Activated CD4-positive, alpha-beta T cell treated with anti-CD3 and anti-CD28 coated beads for 4 hours (primary cell): Measurements from ENCODE around the gene SLC9A9.
"Not testable (repeated sequence)": the region's sequence is repeated elsewhere in the genome, so short reads cannot be mapped to it uniquely, and the experiment has no call there.

Experiments
- DNase-seq, 2 donors: peaks; one replicate each; pipeline ENCODE4 v3.0.0-alpha.2; 2020

Gene SLC9A9

DNA sequence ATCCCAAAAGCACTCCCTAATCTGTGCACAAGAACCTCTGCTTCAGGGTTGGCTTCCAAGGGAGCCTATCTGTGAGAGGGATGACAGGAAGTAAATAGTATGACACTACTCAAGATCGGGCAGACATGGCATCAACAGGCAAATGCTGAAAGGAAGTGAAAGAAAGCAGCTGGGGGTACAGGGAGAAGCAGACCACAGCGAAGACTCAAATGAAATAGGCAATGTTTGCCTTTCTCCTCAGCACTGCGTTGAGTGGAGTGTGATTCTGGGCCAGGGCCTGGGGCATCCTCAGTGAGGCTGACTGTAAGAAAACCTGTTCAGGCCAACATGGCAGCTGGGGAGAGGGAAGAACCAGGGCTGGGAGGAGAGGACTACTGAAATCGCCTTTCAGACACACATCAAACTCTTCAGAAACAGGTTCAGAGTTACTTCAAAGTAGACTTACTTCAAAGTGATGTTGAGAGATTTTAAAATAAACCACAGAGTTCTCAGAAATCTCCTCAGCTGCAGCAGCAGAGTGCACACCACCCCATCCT lies 96.6 kb downstream of the SLC9A9 start:
- DNase-seq, result peak in 1 of 2 donors; percentile 6

DNA sequence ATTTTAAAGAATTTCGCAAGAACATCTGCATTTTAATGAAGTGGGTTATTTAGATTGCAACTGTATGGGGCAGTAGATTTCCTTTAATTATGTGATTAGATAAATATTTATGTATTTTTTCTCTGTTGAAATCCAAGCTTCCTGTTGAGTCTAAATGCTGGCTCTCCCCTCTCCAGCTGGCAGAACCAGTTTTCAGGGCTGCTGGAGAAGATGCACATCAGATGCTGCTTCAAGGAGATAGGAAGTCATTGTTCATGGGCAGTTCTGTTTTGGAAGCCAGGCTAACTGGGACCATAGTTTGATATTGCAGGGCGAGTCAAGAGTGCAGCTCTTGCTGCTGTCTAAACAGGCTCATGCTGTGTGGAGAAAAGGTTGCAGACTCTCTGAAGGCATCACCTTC lies 97.4 kb downstream of the SLC9A9 start:
- no peak for DNase-seq

DNA sequence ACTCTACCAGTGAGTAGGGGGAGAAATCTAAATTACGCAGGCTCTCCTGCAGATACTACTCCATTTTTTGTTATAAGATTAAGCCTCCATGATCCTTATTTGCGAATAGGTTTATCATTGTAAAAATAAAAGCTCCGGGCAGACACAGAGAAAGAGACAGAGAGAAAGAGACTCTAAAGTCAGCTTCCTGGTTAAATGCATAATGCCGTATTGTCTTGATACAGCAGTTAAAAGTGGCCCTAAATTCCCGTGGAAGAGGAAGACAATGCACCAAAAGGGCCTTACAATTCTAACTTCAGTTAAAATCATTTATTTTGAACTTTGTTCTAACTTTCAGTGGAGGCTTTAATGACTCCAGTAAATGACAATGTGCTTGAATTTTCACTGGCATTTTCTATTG lies 98.3 kb downstream of the SLC9A9 start:
- DNase-seq, result no peak

- DNase-seq, result no peak
Observed at GRCh38 chr3:143737065-143737464, 111.2 kb downstream of the SLC9A9 start.

GRCh38 chr3:143736205-143736997 lies 111.9 kb downstream of the SLC9A9 start:
- DNase-seq, result no peak

DNA sequence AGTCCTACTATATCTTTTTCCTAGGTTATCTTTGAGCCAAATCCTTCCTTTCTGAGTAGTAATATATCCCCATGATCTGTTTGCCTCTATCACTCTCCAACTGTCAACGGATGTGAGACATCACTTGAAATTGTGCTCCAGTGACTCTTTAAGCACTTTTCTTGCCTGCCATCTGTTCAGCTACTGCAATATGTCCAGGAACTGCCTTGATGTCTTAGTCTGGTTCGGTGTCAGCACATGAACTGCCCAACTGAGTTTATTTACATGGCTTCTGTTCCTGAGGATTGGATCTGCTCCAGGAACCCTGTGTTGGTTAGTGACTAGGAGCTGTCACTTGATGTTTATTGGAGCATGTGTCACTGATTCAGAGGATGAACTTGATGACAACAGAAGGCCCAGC lies 116.5 kb downstream of the SLC9A9 start:
- no peak for DNase-seq

- DNase-seq, result no peak
Observed at GRCh38 chr3:143731320-143731719, 116.9 kb downstream of the SLC9A9 start.

GRCh38 chr3:143727391-143727790 lies 120.9 kb downstream of the SLC9A9 start:
- DNase-seq, result no peak

- no peak for DNase-seq
Observed at GRCh38 chr3:143726727-143727126, 121.5 kb downstream of the SLC9A9 start.

GRCh38 chr3:143720381-143720780 lies 127.9 kb downstream of the SLC9A9 start:
- DNase-seq, result no peak

GRCh38 chr3:143718463-143718862 lies 129.8 kb downstream of the SLC9A9 start:
- DNase-seq, result no peak

GRCh38 chr3:143716731-143717130 lies 131.5 kb downstream of the SLC9A9 start:
- DNase-seq, result no peak

- DNase-seq, result no peak
Observed at GRCh38 chr3:143712522-143712921, 135.7 kb downstream of the SLC9A9 start.

DNA sequence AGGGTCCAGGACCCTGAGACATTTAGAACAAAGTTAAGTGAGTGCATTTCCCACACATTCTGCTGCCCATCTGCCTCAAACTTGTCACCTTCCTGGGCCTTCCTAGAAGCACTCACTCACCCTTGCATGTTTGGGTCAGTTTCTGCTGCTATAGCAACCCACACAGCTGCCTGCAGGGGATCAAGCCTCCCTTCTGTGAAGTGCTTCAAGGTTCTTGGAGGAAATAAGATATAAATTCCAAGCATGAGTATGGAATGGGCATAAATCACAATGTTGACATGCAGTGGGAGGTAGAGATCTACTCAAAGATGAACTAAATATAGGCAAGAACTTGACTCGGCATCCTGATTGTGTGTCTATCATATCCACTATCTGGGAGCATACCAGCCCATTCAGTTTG lies 140.4 kb downstream of the SLC9A9 start:
- no peak for DNase-seq

DNA sequence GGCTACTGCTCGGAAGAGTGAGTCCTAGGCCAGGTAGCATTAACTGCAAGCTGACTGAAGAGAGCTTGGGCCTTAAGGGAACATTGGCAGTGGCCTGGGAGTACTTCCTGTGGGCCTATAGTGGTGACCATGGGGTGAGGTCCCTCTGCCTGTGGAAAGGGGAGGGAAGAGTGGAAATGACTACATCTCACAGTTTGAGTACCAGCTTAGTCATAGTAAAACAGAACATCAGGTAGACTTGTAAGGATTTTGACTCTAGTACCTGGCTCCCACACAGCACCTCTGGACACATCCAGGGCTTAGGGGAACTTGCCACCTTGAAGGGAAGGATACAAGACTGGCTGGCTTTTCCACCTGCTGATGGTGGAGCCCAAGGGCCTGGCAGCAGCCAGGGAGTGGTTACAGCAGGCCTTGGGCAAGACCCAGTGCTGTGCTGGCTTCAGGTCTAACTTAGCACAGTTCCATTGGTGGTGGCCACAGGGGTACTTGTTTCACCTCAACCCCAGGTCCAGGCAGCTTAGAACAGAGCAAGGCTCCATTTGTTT lies 147.8 kb downstream of the SLC9A9 start:
- no peak for DNase-seq

- DNase-seq, result no peak
Observed at GRCh38 chr3:143699424-143699823, 148.8 kb downstream of the SLC9A9 start.

DNA sequence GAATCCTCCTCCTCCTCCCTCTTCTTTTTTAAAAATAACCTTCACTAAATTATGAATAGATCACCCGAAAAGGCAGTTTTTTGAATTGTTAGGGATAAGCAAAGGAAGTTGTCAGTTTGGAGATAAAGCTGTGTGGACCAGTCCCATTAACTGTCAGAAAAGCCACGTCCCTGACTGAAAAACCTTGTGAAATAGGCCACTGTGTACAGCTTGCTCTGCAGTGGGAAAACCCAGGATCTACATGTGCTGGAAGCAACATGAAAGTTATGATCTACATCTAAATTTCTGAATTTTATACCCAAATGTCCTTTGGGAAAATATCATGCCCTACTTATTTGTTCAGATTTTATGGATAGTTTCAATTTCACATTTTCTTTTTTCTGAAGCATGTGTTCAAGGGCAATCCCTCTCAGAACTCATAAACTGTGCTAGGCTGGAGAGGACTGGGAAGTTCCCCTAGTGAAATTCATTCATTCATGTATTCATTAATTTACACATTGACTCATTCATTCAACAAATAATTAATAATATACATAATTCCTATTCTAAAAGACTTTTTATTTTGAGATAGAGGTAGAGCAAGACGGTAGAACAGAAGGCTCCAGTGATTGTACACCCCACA lies 149.5 kb downstream of the SLC9A9 start:
- no peak for DNase-seq

DNA sequence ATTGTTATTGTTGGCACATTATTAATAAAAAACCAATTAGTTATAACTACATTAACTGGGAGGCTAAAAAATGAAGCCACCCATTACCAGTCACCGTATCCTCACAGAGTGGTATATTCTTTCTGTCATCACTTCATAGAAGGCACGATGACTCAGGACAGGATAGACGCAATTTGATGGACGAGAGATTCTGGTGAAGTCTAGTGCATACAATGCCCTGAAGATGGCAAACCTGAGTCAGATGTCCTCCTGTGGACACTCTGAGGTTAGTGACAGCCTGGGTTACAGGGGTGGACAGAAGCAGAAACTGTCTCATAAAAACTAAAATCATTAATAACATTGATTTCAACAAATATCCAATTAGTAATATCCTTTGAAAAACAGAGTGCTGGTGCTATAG lies 150.3 kb downstream of the SLC9A9 start:
- DNase-seq, result no peak

DNA sequence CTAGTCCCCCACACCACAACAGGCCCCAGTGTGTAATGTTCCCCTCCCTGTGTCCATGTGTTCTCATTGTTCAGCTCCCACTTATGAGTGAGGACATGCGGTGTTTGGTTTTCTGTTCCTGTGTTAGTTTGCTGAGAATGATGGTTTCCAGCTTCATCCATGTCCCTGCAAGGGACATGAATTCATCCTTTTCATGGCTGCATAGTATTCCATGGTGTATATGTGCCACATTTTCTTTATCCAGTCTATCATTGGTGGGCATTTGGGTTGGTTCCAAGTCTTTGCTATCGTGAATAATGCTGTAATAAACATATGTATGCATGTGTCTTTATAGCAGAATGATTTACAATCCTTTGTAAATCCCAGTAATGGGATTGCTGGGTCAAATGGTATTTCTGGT lies 152.9 kb downstream of the SLC9A9 start:
- DNase-seq, result not testable (repeated sequence)

DNA sequence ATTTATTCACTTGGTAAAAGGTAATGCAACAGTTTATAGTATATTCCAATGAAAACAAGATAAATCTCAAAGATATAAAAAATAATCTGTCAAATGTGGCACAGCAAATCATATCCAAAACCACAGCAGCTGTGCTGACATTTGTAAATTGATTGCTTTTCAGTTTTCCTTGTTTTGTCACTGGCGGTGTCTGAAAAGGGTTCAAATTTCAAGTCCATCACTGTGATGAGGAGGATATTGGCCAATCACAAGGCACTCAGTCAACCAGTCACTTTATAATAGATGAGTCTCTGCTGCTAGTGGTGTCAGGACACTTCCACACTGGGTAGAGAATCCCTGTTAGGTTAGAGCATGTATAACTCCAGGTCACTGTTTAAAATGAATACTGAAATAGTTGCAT lies 154.8 kb downstream of the SLC9A9 start:
- no peak for DNase-seq

GRCh38 chr3:143686638-143687197 lies 161.6 kb downstream of the SLC9A9 start:
- DNase-seq, result no peak

GRCh38 chr3:143685491-143685890 lies 162.8 kb downstream of the SLC9A9 start:
- no peak for DNase-seq

DNA sequence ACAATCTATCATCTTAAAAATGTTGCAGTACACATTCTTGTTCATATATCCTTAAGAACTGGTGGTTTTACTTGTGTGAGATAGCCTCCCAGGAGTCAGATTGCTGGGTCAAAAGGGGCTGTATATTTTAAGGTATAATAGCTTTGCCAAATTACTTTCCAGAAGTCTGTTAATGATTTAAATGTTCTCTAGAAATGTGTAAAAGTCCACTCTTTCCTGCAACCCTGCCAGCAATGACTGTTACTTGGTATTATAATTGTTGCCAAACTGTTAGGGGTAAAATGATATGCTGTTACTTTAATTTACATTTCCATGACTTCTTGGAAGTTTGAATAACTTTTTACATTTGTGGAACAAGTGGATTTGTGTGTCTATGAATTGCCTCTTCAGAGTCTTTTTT lies 170.8 kb downstream of the SLC9A9 start:
- no peak for DNase-seq

GRCh38 chr3:143676747-143677146 lies 171.5 kb downstream of the SLC9A9 start:
- DNase-seq, result no peak
